Activated gamma-delta T cell treated with Interleukin-2 at 50 U/mL for 16 hours (primary cell): ENCODE data around the gene DOCK1.

ENCODE experiments used
- DNase-seq: peaks from one replicate; pipeline ENCODE4 v3.0.0-alpha.2; 2020

Gene DOCK1

GRCh38 chr10:127190427-127190826, 285.2 kb downstream of the DOCK1 start:
- no peak for DNase-seq

- DNase-seq: no peak
Measured at GRCh38 chr10:127193125-127193524, 287.9 kb downstream of the DOCK1 start.

- no peak for DNase-seq
Measured at GRCh38 chr10:127194111-127194510, 288.9 kb downstream of the DOCK1 start.

- no peak for DNase-seq
Measured at GRCh38 chr10:127194599-127194998, 289.4 kb downstream of the DOCK1 start.

GRCh38 chr10:127195041-127195506, 289.8 kb downstream of the DOCK1 start:
- DNase-seq: no peak

GRCh38 chr10:127195571-127196281, 290.5 kb downstream of the DOCK1 start:
- no peak for DNase-seq

- no peak for DNase-seq
Measured at GRCh38 chr10:127196282-127197153, 291.3 kb downstream of the DOCK1 start, which contains the start of gene INSYN2A. INSYN2A (minus strand) TSS chr10:127196591; CDS start chr10:127176395, 20,196 bp downstream.

GRCh38 chr10:127197154-127197432, 291.9 kb downstream of the DOCK1 start:
- no peak for DNase-seq

GRCh38 chr10:127198307-127198706, 293.1 kb downstream of the DOCK1 start:
- no peak for DNase-seq

GRCh38 chr10:127198721-127199120, 293.5 kb downstream of the DOCK1 start:
- no peak for DNase-seq

GRCh38 chr10:127200646-127201045, 295.4 kb downstream of the DOCK1 start:
- DNase-seq: no peak

- DNase-seq: no peak
Measured at GRCh38 chr10:127203067-127203466, 297.8 kb downstream of the DOCK1 start.

GRCh38 chr10:127207081-127207480, 301.9 kb downstream of the DOCK1 start:
- DNase-seq: no peak

GRCh38 chr10:127210936-127211466, 305.8 kb downstream of the DOCK1 start:
- no peak for DNase-seq

- no peak for DNase-seq
Measured at GRCh38 chr10:127215866-127216265, 310.6 kb downstream of the DOCK1 start.

GRCh38 chr10:127216274-127216673, 311.0 kb downstream of the DOCK1 start:
- no peak for DNase-seq

- DNase-seq: no peak
Measured at GRCh38 chr10:127216786-127217185, 311.6 kb downstream of the DOCK1 start.

- no peak for DNase-seq
Measured at GRCh38 chr10:127218658-127219057, 313.4 kb downstream of the DOCK1 start.

- DNase-seq: no peak
Measured at GRCh38 chr10:127221281-127221680, 316.1 kb downstream of the DOCK1 start.

GRCh38 chr10:127227027-127227426, 321.8 kb downstream of the DOCK1 start:
- no peak for DNase-seq

- DNase-seq: no peak
Measured at GRCh38 chr10:127227663-127228062, 322.4 kb downstream of the DOCK1 start.

GRCh38 chr10:127228195-127228787, 323.1 kb downstream of the DOCK1 start:
- no peak for DNase-seq

- no peak for DNase-seq
Measured at GRCh38 chr10:127234306-127234800, 329.1 kb downstream of the DOCK1 start.
